OCI-LY7 (cell line): ENCODE data around the gene STPG3. TPM values are rescaled to one million over a fixed set of nuclear protein-coding genes. Genes with fewer than 3 reads are reported as not detected.

Experiments used
- BruUV-seq: library from RNA; stranded (reverse); fragments of 400-500 nt; replicated peaks from 2 replicates; lab custom pipeline; 2021; lab: Mats Ljungman, UMichigan
- CTCF ChIA-PET: fragments of 300-600 bp; sonication (Branson Sonifier 250); formaldehyde crosslinking; loops from one replicate; lab custom pipeline; 2022; ENCODE audit warnings: antibody characterized with exemption; ENCODE audit not compliant: unreplicated experiment; lab: Charles Lee
- POLR2A ChIA-PET: fragments of 300-600 bp; sonication (Branson Sonifier 250); formaldehyde crosslinking; loops from one replicate; lab custom pipeline; 2022; ENCODE audit warnings: antibody characterized with exemption; lab: Charles Lee
- DNase-seq: peaks from one replicate; pipeline ENCODE4 v3.0.0-alpha.2; 2015; ENCODE audit warnings: low spot score
- H2AFZ ChIP-seq: fragments of 200-600 bp; sonication (generic), shearing (Covaris generic); 2 replicates; pipeline ENCODE4 v1.6.1; 2014; ENCODE audit warnings: mild to moderate bottlenecking, antibody characterized with exemption, low read length, moderate library complexity
- H3K27ac ChIP-seq: fragments of 200-600 bp; sonication (generic); 2 replicates; pipeline ENCODE4 v1.5.1; 2014; ENCODE audit warnings: mixed run types, low read depth, mild to moderate bottlenecking, moderate library complexity, low read length, inconsistent platforms; ENCODE audit not compliant: poor library complexity, severe bottlenecking
- H3K36me3 ChIP-seq: fragments of 200-600 bp; sonication (generic); 2 replicates; pipeline ENCODE4 v1.6.1; 2014; ENCODE audit warnings: mild to moderate bottlenecking, antibody characterized with exemption, low read length, moderate library complexity, mixed read lengths; ENCODE audit not compliant: insufficient read depth
- H3K4me1 ChIP-seq: fragments of 200-600 bp; sonication (generic); 2 replicates; pipeline ENCODE4 v1.5.1; 2014; ENCODE audit warnings: mild to moderate bottlenecking, low read length; ENCODE audit not compliant: insufficient read depth, poor library complexity, severe bottlenecking
- H3K4me2 ChIP-seq: fragments of 200-600 bp; sonication (generic); 2 replicates; pipeline ENCODE4 v1.6.1; 2014; ENCODE audit warnings: mild to moderate bottlenecking, low read length
- H3K4me3 ChIP-seq: fragments of 200-600 bp; sonication (generic); 2 replicates; pipeline ENCODE4 v1.5.1; 2014; ENCODE audit warnings: mild to moderate bottlenecking, low read depth, low read length; ENCODE audit not compliant: poor library complexity, severe bottlenecking
- H3K79me2 ChIP-seq: fragments of 200-600 bp; sonication (generic); 2 replicates; pipeline ENCODE4 v1.6.1; 2016; ENCODE audit warnings: low read depth, mild to moderate bottlenecking, low read length, moderate library complexity, mixed read lengths; ENCODE audit not compliant: insufficient read depth
- H3K9me2 ChIP-seq: fragments of 200-600 bp; sonication (generic); 2 replicates; pipeline ENCODE4 v1.6.1; 2016; ENCODE audit warnings: mild to moderate bottlenecking, low read length, mixed read lengths; ENCODE audit not compliant: insufficient read depth
- H3K9me3 ChIP-seq: fragments of 200-600 bp; sonication (generic); 2 replicates; pipeline ENCODE4 v1.6.1; 2014; ENCODE audit warnings: mild to moderate bottlenecking, mixed run types, low read length, mixed read lengths
- H4K20me1 ChIP-seq: fragments of 200-600 bp; sonication (generic); 2 replicates; pipeline ENCODE4 v1.6.1; 2014; ENCODE audit warnings: mild to moderate bottlenecking, antibody characterized with exemption, low read length, moderate library complexity, mixed read lengths; ENCODE audit not compliant: insufficient read depth
- CTCF ChIP-seq: fragments of 200-600 bp; sonication (generic); conservative IDR thresholded peaks from 2 replicates; pipeline ENCODE4 v1.5.1; 2014; ENCODE audit warnings: mild to moderate bottlenecking, antibody characterized with exemption, low read length, moderate library complexity, mixed read lengths
- EZH2phosphoT487 ChIP-seq: fragments of 200-600 bp; sonication (generic); IDR thresholded peaks from 2 replicates; pipeline ENCODE4 v1.6.1; 2018; ENCODE audit warnings: low read depth, borderline replicate concordance, mild to moderate bottlenecking, mixed run types, antibody characterized with exemption, low read length, moderate library complexity, mixed read lengths
- intact Hi-C: fragments of 100-400 bp; cut with micrococcal nuclease; formaldehyde crosslinking; loops from one replicate; pipeline ENCODE4 v1.10.0; 2022; ENCODE audit not compliant: unreplicated experiment
- total RNA-seq, 2 experiments: library from RNA; depleted of rRNA in 1 of 2; stranded (reverse); fragments of >200 nt in 1 of 2; shearing (Covaris generic) in 1 of 2; gene quantifications; 2 replicates each; pipeline ENCODE4 v1.2.3, GENCODE V29; 2014 to 2022

Gene STPG3
- total RNA-seq, 2 experiments from 2014 or later = 0.73 to 2.7 TPM

- H3K9me3 ChIP-seq = no peaks in the 10 kb centered on the region
- H3K4me1 ChIP-seq = peaks cover 26% of the 10 kb centered on the region
- BruUV-seq = no TSS peak
- no peak for DNase-seq
- no peaks in the 10 kb centered on the region for H3K9me2 ChIP-seq
- no peaks in the 10 kb centered on the region for H3K79me2 ChIP-seq
- ChIA-PET CTCF (no interaction called here), POLR2A (no interaction called here)
- no peak for TF ChIP-seq EZH2phosphoT487
- TF ChIP-seq CTCF = no peak
- H3K27ac ChIP-seq = no peak overlapping the region
- H4K20me1 ChIP-seq = no peaks in the 10 kb centered on the region
- no peak overlapping the region for H2AFZ ChIP-seq
- no peak overlapping the region for H3K4me2 ChIP-seq
- intact Hi-C loops = loop anchor here (2.0 kb wide), 1 partner anchor 157 kb away; no protein-coding TSS in a partner anchor
- H3K4me3 ChIP-seq = no peak overlapping the region
- no peaks in the 10 kb centered on the region for H3K36me3 ChIP-seq
Measured at GRCh38 chr9:137225699-137226331, 25.3 kb upstream of the STPG3 start.

- Histone ChIP-seq H3K9me3 (no peaks in the 10 kb centered on the region), H4K20me1 (no peaks in the 10 kb centered on the region), H3K9me2 (no peaks in the 10 kb centered on the region), H3K36me3 (no peaks in the 10 kb centered on the region), H3K4me2 (no peak overlapping the region), H3K4me3 (no peak overlapping the region), H3K79me2 (no peaks in the 10 kb centered on the region), H3K4me1 (peaks cover 25% of the 10 kb centered on the region), H2AFZ (no peak overlapping the region), H3K27ac (no peak overlapping the region)
- no peak for DNase-seq
- ChIA-PET CTCF (interaction anchor here (0.6 kb wide), 1 partner anchor 33 kb away, joined by 3 read pairs; no protein-coding TSS in a partner anchor), POLR2A (no interaction called here)
- TF ChIP-seq CTCF (no peak), EZH2phosphoT487 (no peak)
- BruUV-seq = no TSS peak
- intact Hi-C loops = loop anchor here (1.0 to 2.0 kb wide), 4 partner anchors 26 to 180 kb away; partner anchors contain the start of genes NPDC1 and TPRN
Measured at GRCh38 chr9:137226338-137227053, 24.6 kb upstream of the STPG3 start.
